ENCODE results near the gene KIAA0930.

- TF ChIP-seq CTCF (IDR thresholded peaks at IDR 0.05; ENCODE audit: insufficient read depth, low read length, poor library complexity, severe bottlenecking) (no peak), EZH2phosphoT487 (conservative IDR thresholded peaks at IDR 0.05; ENCODE audit: low read length) (no peak)
These were observed 1.6 kb downstream of the KIAA0930 start for GRCh38 chr22:45238957-45239680.
